ENCODE results near the gene MYO15A. TPM values are rescaled to one million over a fixed set of nuclear protein-coding genes. Genes with fewer than 3 reads are reported as not detected.

The MYO15A gene
- total RNA-seq, 1 donor from 2014 or later = 6.1 TPM

- Histone ChIP-seq H3K9me3 (no peaks in the 10 kb centered on the region), H3K27ac (no peak overlapping the region), H3K36me3 (no peaks in the 10 kb centered on the region), H3K4me3 (no peak overlapping the region), H3K4me1 (peaks cover 12% of the 10 kb centered on the region), H3K27me3 (no peaks in the 10 kb centered on the region)
- no peak for DNase-seq (ENCODE audit: extremely low spot score in 2 of 2)
- TF ChIP-seq POLR2A (IDR thresholded peaks at IDR 0.05) (no peak), POLR2AphosphoS5 (IDR thresholded peaks at IDR 0.05; ENCODE audit: insufficient read depth in 1 of 2, low read depth in 1 of 2) (no peak)
- intact Hi-C loops (cut with DNase I) = no loop called here
Observed at GRCh38 chr17:18177133-18177532, 68.6 kb downstream of the MYO15A start.

DNA sequence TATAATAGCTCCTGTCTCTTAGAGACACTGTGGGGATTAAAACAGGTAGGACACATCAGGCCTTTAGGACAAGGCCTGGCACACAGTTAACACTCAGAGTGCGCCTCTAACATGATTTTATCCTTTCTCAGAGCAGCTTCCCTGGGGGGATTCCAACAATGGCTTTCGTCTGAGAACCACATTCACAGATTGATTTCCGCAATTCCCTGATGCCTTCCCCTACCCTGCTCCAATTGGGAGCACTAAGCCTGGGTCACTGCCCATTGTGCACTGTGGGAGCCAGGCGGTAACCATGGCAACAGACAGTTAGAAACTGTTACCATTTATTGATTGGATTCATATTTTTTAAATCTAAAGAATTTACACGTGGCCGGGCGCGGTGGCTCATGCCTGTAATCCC, 69.2 kb downstream of the MYO15A start:
- H3K27me3 ChIP-seq = no peaks in the 10 kb centered on the region
- H3K9me3 ChIP-seq = no peaks in the 10 kb centered on the region
- H3K4me3 ChIP-seq = no peak overlapping the region
- H3K36me3 ChIP-seq = no peaks in the 10 kb centered on the region
- intact Hi-C loops (cut with DNase I) = no loop called here
- no peak overlapping the region for H3K27ac ChIP-seq
- no peak for DNase-seq (ENCODE audit: extremely low spot score in 2 of 2)
- peaks cover 17% of the 10 kb centered on the region for H3K4me1 ChIP-seq
- TF ChIP-seq, protein P1, sequence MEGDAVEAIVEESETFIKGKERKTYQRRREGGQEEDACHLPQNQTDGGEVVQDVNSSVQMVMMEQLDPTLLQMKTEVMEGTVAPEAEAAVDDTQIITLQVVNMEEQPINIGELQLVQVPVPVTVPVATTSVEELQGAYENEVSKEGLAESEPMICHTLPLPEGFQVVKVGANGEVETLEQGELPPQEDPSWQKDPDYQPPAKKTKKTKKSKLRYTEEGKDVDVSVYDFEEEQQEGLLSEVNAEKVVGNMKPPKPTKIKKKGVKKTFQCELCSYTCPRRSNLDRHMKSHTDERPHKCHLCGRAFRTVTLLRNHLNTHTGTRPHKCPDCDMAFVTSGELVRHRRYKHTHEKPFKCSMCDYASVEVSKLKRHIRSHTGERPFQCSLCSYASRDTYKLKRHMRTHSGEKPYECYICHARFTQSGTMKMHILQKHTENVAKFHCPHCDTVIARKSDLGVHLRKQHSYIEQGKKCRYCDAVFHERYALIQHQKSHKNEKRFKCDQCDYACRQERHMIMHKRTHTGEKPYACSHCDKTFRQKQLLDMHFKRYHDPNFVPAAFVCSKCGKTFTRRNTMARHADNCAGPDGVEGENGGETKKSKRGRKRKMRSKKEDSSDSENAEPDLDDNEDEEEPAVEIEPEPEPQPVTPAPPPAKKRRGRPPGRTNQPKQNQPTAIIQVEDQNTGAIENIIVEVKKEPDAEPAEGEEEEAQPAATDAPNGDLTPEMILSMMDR (IDR thresholded peaks at IDR 0.05) = no peak
- TF ChIP-seq POLR2A (IDR thresholded peaks at IDR 0.05) = no peak
- TF ChIP-seq POLR2AphosphoS5 (IDR thresholded peaks at IDR 0.05; ENCODE audit: insufficient read depth in 1 of 2, low read depth in 1 of 2) = no peak

GRCh38 chr17:18179196-18179595, 70.6 kb downstream of the MYO15A start:
- Histone ChIP-seq H3K9me3 (no peaks in the 10 kb centered on the region), H3K4me3 (no peak overlapping the region), H3K36me3 (no peaks in the 10 kb centered on the region), H3K27me3 (no peaks in the 10 kb centered on the region), H3K27ac (no peak overlapping the region), H3K4me1 (peaks cover 17% of the 10 kb centered on the region)
- DNase-seq (ENCODE audit: extremely low spot score in 2 of 2) = no peak
- intact Hi-C loops (cut with DNase I) = no loop called here
- TF ChIP-seq, protein P1 (IDR thresholded peaks at IDR 0.05) = no peak
- no peak for TF ChIP-seq POLR2A (IDR thresholded peaks at IDR 0.05)
- TF ChIP-seq POLR2AphosphoS5 (IDR thresholded peaks at IDR 0.05; ENCODE audit: insufficient read depth in 1 of 2, low read depth in 1 of 2) = no peak

GRCh38 chr17:18179804-18180203, 71.2 kb downstream of the MYO15A start:
- H3K36me3 ChIP-seq = no peaks in the 10 kb centered on the region
- no peak overlapping the region for H3K27ac ChIP-seq
- no peak overlapping the region for H3K4me3 ChIP-seq
- DNase-seq (ENCODE audit: extremely low spot score in 2 of 2) = no peak
- TF ChIP-seq POLR2AphosphoS5 (IDR thresholded peaks at IDR 0.05; ENCODE audit: insufficient read depth in 1 of 2, low read depth in 1 of 2) = no peak
- TF ChIP-seq POLR2A (IDR thresholded peaks at IDR 0.05) = no peak
- TF ChIP-seq, protein P1 (IDR thresholded peaks at IDR 0.05) = no peak
- H3K9me3 ChIP-seq = no peaks in the 10 kb centered on the region
- intact Hi-C loops (cut with DNase I) = no loop called here
- peaks cover 21% of the 10 kb centered on the region for H3K4me1 ChIP-seq
- no peaks in the 10 kb centered on the region for H3K27me3 ChIP-seq

- no peak overlapping the region for H3K4me3 ChIP-seq
- no peaks in the 10 kb centered on the region for H3K36me3 ChIP-seq
- intact Hi-C loops (cut with DNase I) = no loop called here
- H3K9me3 ChIP-seq = no peaks in the 10 kb centered on the region
- H3K27ac ChIP-seq = peak overlapping the region; percentile 99
- H3K27me3 ChIP-seq = no peaks in the 10 kb centered on the region
- TF ChIP-seq, protein P1 (IDR thresholded peaks at IDR 0.05) = no peak
- TF ChIP-seq POLR2A (IDR thresholded peaks at IDR 0.05) = no peak
- peaks cover 35% of the 10 kb centered on the region for H3K4me1 ChIP-seq
- DNase-seq (ENCODE audit: extremely low spot score in 2 of 2) = no peak
Observed at GRCh38 chr17:18181358-18181757, 72.8 kb downstream of the MYO15A start.
